HG03460 (cell line): ENCODE results near the gene TBC1D8.

Source experiments
- ATAC-seq: cut with Tn5 transposase; IDR thresholded peaks from one replicate; pipeline ENCODE4 v1.9.1; 2021; ENCODE audit not compliant: unreplicated experiment

The TBC1D8 gene

DNA sequence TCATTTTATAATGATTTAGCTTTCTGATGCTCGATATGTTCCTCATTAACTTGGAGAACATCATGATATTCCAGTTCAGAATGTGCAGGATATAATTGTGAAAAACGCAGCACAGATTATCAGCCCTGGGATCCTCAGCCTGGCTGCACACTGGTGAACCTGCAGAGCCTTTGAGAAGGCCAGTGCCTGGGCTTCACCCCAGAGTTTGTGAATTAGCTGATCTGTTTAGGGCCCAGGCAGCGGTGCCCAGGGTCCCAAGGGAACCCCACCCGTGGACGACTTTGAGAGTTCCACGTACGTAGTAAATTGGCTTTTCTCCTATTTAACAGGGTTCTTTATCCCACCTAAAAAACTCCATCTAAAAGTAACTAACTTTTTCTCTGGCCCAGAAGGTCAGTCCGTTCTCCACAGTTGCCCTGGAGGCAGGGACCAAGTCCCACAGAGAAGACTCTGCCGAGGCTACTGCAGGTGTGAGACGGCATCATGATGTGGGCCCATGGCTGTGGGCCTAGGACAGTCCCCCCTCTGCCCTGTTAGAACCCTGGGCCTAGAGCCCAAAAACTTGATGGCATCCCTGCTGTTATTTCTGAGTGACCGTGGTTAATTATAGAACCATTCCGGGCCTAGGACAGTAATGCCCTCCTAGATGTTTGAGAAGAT, 188.7 kb downstream of the TBC1D8 start:
- ATAC-seq, result no peak

DNA sequence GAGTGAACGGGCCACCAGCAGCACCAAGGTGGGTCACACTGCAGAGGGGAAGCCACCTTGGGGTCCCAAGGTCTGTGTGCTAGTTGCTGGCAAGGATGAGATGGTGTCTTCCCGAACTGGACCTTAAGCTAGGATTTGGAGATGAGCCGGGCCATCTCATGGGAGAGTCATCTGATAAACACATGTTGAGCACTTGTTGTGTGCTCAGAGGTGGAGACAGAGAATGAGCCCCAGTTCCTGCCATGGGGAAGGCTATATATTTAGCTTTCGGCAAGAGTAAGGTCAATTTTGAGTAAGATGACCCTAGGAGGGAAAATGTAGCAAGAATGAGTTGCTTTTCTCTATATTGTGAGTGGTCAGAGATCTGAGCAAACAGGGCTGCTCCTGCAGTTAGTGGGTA, 190.5 kb downstream of the TBC1D8 start:
- ATAC-seq, result no peak

DNA sequence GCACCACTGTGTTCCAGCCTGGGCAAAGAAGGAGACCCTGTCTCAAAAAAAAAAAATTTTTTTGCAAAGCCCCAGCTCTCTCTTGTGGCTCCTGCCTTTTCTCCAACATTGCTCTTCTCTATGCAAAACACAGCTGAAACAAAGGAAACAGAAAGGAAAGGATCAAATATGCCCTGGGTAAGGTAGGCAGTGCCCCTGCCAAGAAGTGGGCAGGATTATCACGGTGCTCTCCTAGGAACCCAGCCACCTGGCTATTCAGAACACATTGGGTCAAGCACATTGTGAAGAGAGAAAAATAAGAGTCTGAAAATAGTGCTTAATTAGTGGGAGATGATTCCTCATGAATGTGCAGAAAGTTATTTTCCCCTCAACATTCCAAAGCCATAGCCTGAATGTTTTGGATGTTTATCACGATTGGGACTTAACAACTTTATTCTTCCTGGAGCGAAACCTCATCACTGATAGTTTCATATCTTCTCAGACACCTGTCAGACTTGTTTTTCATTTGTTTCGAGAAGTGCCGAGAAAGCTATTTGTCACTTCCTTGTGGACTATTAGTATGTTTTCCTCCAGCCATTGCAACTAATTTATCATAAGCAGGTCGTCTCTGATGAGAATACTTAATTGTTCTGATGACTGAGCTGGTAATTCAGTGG, 191.8 kb downstream of the TBC1D8 start:
- no peak for ATAC-seq

DNA sequence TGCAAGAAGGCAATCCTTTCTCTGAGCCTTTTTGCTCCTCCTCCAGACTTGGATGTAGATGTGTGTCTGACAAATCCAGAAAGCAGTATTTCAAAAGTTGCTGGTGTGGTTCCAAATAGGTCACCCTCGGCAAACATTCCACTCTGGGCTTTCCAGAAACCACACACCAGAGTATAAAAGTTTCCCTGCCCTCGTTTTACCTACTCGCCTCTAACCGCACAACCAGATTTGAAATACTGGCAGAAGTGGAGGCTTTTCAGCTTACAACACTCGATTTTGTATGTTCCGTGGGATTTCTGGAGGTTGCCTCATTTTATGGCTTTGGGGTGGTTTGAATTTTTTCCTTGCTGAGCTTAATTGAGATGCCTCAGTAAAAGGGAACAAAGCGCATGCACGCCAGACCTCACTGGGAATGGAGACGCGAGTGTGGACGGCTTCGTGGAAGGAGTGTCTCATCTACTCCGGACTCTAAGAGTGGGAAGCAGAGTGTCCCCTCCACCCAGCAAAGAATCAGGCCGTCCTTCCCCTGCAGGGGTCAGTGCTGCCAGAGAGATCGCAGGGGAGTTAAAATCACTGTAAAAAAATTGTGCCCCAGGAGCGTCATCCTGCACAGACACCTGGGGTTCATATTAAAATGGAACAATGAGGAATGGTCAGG, 193.1 kb downstream of the TBC1D8 start:
- ATAC-seq, result no peak
